ENCODE data around the gene CDH13.

DNA sequence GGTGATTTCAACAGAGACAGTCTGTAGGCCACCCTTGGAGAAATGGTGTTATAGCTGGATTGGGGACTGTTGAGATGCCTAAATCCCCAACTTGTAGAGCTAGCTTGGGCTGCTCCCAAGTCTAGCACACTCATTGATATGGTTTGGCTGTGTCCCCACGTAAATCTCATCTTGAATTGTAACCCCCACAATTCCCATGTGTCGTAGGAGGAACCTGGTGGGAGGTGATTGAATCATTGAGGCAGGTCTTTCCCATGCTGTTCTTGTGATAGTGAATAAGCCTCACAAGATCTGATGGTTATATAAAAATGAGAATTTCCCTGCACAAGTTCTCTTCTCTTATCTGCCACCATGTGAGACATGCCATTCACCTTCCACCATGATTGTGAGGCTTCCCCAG is 536.0 kb downstream of the CDH13 start:
- TF ChIP-seq ATF2 (IDR thresholded peaks at IDR 0.05; ENCODE audit: low read length) (no peak), TEAD4 (IDR thresholded peaks at IDR 0.05; ENCODE audit: low read depth, low read length) (no peak), EP300 (IDR thresholded peaks at IDR 0.05; ENCODE audit: borderline replicate concordance in 1 of 2, low read depth in 2 of 2, low read length in 2 of 2) (no peak), YY1 (IDR thresholded peaks at IDR 0.05; ENCODE audit: low read depth, low read length) (no peak), CTCF (IDR thresholded peaks at IDR 0.05; ENCODE audit: control extremely low read depth in 1 of 3, insufficient read depth in 1 of 3, low read depth in 1 of 3, low read length in 3 of 3) (no peak), RFX5 (IDR thresholded peaks at IDR 0.05; ENCODE audit: borderline replicate concordance, low read depth, low read length) (no peak), SRF (IDR thresholded peaks at IDR 0.05; ENCODE audit: low read depth, low read length) (no peak), SP2 (IDR thresholded peaks at IDR 0.05; ENCODE audit: low read length) (no peak), POLR2A (IDR thresholded peaks at IDR 0.05; ENCODE audit: control extremely low read depth in 1 of 2, low read depth in 2 of 2, low read length in 2 of 2) (no peak), SP1 (IDR thresholded peaks at IDR 0.05; ENCODE audit: low read depth, low read length) (no peak)
